ENCODE measurements around the gene ACTR1B.
"Not testable (repeated sequence)": the region's sequence is repeated elsewhere in the genome, so short reads cannot be mapped to it uniquely, and the experiment has no call there.

Gene ACTR1B

DNA sequence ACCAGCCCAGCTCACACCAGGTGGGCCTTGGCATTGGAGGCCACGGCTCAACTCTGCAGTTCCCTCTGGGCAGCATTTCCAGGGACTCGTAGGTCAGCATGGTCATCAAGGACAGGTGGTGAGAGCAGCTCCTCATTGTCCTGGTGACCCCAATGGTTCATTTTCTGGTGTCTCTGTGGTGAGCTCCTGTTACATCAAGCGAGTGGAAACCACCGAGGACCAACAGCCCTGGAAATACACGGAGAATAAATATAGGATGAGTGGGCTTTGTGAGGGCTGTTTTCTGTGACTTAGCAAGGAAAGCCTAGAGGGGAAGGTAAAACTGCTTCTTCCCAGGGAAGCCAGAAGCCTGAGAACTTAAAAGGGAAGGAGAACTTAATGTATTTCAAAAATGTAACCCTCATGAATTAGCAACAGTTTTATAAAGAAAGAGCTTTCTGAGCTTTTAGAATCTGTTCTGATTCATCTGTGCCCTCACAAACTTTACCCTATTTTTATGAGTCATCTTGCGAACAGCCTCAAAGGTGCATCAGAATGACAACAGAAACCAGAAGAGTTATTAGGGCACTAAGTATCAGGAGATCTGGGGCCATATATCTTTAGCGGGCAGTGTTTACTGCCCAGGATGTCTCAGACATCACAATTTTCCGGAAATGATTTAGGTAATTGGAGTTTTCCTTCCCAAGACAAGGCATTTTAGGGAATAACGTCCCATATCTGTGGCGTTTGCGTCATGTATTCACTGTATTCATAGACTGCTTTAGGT is 24.4 kb upstream of the ACTR1B start:
- DNase-seq, result no peak

DNA sequence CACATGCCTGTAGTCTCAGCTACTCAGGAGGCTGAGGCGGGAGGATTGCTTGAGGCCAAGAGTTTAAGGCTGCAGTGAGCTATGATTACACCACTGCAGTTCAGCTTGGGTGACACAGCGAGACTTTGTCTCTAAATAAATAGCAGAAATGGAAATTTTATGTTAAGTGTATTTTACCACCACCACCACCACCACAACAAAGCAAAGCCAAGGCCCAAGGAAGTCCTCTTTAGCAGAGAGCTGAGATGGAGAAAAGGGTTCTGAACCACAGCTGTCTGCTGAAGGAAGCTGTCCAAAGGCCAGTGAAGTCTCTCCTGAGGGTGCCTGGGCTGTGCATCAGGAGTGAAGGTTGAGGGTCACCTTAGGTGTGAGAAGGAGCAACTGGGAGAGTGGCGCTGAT is 23.4 kb upstream of the ACTR1B start:
- not testable (repeated sequence) for DNase-seq

DNA sequence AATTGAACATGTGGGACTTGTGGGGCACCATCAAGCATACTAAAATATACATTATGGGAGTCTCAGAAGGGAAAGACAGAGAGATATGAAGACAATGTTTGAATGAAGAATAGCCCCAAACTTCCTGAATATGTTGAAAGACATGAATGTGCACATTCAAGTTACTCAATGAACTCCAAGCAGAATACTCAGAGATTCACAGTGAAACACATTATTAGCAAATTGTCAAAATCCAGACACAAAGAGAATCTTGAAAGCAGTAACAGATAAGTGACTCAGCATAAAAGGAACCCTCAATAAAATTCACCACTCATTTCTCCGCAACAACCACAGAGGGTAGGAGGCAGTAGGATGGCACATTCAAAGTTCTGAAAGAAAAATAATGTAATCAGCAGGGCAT is 14.5 kb upstream of the ACTR1B start:
- DNase-seq, result no peak

DNA sequence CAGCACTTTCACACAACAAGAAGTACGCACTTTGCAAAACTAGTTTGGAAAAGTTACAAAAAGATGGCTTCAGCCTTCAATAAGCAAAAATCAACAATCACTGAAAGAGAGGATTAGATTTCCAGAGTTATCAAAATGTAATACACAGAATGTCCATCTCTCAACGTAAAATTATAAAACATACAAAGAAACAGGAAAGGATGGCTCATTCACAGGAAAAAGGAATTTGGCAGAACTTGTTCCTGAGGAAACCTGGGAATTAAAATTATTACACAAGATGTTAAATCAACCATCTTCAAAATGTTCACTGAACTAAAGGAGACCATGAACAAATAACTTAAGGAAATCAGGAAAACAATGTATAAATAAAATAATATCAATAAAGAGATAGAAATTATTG is 13.6 kb upstream of the ACTR1B start:
- no peak for DNase-seq

DNA sequence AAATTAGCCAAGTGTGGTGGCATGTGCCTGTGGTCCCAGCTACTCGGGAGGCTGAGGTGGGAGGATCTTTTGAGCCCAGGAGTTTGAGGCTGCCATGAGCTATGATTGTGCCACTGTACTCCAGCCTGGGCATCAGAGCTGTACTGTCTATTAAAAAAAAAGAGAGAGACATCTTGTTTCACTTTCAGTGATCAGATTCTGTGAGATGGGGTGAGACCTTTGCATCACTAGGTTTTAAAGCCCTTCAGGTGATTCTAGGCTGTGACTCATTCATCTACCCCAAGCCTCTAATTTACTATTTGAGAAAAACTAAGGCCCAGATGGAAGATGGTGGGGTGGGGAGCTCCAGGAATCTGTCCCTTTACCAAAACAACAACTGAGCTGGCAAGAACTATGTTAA is 12.8 kb upstream of the ACTR1B start:
- no peak for DNase-seq

DNA sequence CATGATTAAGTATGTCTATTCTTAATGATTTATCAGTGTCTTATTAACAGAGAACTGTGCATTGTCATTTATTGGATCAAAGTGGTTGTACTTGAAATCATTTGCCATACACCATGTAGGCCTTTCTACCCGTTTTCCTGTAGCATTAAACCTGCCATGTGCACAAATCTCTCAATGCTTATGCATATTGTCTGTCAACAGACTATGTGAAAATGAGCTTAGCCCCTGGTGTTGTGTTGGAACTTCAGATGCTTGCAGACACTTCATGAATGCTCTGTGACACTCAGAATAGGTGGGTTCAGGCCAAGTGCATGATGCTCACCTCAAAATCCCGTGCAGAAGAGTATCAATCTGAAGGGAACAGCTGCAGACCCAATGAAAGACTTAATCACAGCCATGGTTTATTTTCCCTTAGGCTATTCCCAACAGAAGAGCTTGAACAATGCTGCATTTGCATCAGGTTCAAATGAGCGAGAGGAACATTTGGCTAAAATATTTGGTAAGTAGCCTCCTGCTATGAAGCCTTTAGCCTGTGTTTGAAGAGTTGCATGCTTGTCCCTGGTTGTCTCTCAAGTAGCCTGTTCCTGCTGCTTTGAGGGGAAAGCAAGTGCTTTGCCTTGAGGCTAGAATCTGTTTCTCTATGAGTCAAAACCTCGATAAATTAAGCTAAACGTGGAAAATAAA is 11.7 kb upstream of the ACTR1B start:
- DNase-seq, result no peak

DNA sequence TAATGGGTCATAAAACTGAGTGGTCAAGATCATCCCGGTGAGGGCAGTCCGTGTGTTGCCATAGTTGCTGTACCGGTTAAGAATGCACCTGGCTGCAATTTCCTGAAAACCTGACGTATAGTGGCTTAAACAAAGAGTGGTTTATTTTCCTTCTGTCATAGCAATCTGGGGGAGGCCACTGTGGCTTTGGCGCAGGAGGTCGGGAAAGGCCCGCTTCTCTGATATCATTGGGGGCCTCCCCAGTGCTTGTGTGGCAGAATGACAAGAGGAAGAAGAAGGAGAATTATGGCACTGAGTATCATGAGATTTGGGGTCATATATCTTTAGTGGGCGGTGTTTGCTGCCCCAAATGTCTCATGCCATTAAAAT is 10.1 kb upstream of the ACTR1B start:
- no peak for DNase-seq

DNA sequence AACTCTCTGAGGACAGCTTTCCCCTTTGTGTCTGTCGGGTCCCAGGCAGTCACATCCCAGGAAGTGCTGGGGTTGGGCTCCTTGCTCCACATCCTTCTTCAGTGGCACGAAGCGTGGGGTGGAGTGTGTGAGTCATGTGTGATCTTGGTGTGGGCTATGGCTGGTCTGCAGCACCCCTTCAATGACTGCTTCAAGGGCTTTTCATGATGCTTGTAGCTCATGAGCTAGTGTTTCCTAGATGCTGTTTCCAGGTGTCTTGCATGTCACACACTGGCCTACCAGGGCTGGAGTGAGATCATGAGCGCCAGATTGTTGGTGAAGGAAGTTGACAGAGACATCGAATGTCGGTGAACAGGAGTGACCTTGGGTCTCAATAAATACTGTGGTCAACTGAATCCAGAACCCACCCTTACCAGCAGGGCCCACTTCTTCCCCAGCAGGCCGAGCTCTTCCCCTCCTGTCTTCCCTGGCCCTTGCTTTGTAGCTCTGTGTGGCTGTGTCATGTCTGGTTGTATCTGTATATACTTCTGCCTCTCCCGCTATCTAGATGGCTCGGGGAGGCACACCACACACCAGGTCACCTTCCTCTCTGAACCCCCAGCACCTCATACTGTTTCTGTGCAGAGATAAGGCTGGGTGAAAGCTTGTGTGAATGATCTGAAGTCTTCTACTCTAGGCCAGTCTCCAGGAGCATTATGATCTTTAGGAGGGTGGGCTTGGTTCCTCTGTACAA is 9.5 kb upstream of the ACTR1B start:
- DNase-seq, result no peak

DNA sequence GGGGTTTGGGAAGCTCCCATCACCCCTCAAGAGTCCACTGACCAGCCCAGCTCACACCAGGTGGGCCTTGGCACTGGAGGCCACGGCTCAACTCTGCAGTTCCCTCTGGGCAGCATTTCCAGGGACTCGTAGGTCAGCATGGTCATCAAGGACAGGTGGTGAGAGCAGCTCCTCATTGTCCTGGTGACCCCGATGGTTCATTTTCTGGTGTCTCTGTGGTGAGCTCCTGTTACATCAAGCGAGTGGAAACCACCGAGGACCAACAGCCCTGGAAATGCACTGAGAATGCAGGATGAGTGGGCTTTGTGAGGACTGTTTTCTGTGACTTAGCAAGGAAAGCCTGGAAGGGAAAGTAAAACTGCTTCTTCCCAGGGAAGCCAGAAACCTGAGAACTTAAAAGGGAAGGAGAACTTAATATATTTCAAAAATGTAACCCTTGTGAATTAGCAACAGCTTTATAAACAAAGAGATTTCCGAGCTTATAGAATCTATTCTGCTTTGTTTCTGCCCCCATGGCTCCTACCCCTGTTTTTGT is 8.8 kb upstream of the ACTR1B start:
- DNase-seq, result not testable (repeated sequence)

DNA sequence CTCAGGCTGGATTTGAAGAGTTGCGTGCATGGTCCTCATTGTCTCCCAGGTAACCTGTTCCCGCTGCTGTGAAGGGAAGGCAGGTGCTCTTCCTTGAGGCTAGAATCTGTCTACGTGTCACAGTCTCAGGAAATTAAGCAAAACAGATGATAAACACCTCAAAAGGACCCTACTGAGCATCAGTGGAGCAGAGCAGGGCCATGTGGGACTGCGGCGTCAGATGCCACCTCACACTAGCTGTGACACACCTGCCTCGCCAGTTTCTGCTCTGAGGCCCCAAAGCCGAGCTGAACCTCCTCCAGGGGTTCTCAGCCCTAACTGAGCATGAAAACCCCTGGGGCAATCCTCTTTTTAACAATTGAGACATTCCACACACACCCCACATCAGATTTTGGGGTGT is 7.7 kb upstream of the ACTR1B start:
- DNase-seq, result no peak

DNA sequence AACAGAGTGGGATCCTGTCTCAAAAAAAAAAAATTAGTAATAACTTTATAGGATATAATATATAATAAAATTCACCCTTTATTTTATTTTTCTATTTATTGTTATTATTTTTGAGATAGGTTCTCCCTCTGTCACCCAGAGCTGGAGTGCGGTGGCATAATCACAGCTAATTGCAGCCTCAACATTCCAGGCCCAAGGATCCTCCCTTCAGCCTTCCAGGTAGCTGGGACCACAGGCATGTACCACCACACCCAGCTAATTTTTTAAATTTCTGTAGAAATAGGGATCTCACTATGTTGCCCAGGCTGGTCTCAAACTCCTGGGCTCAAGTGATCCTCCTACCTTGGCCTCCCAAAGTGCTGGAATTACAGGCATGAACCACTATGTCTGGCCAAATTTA is 6.6 kb upstream of the ACTR1B start:
- no peak for DNase-seq

DNA sequence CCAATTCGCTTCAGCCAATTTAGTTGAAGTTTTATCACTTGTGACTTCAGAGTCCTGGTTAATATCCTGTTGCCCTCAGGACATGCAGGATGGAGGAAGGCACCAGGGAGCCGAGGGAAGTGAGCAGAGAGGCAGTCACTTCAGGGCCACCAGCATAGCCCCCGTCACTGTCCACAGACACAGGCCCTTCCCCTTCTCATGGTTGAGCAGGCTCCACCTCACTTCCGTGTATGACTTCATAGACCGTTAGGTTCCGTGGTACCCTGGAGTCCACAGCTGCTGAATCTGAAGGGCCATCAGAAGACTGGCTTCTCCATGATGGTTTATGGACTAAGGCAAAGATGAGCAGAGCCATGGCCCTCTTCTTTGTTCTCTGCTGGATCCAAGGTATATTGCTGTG is 5.6 kb upstream of the ACTR1B start, which contains the start of gene C2orf92:
Gene C2orf92, plus strand, starts transcription at position 266 of the 400 bp plus-strand sequence. Its CDS starts 76 bp downstream, at position 342.
- no peak for DNase-seq

DNA sequence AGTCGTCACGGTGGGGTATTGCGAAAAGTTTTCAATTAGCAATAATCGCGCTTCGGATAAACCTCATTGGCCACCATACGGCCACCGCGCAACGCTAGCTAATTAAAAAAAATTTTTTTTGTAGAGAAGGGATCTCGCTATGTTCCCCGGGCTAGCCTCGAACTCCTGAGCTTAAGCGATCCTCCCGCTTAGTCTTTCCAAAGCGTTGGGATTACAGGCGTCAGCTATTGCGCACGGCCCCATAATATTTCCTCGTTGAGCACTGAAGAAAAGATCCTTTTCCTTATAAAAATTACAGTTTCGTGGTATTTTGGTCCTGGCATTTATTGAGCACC is 759 bp upstream of the ACTR1B start:
- DNase-seq, result no peak

DNA sequence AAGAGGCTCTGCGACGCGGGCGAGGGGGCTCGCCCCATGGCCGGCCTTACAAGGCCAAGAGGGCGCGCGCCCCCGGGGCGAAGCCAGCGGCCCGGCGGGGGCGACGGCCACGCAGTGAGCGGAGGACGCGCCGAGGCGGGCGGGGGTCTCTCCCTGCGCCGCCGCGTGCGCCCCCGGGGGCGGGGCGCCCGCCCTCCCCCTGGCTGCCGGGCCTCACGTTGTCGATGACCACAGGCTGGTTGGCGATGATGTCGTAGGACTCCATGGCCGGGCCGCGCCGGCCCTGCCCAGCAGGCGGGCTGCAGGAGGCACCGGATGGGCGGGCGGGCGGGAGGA is 250 bp downstream of the ACTR1B start:
- no peak for DNase-seq

DNA sequence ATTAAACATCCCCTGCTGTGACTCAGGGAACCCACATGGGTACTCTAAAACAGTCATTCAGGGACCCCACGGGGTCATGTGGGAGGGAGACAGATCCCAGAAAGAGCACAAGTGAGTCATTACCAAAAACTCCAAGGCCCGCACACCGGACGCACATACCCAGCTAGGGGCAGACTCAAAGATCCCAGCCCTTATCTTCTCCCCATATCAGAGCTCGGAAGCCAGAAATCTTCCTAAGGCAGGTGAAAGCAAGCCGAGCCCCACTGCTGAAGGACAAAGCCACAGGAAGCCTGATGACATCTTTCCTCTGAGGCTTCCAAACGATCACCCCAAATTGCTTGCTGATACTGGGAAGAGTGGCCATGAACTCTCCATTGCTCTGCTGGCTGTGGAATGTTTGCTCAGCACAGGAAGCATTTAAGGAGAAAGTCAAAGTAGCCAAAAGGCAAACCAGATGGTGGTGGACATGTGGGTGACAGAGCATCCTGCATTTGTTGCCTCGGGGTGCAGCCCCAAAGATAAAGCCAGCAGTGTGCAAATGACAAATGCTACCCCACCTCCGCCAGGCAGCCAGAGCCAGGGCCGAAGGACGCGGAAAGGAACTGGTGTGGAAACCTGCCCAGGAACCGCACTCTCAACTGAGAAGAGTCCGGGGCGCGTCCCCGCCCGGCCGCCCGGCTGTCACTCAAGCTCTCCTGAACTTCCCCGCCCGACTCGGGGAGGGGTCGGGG is 784 bp downstream of the ACTR1B start:
- peak; percentile 61 for DNase-seq

DNA sequence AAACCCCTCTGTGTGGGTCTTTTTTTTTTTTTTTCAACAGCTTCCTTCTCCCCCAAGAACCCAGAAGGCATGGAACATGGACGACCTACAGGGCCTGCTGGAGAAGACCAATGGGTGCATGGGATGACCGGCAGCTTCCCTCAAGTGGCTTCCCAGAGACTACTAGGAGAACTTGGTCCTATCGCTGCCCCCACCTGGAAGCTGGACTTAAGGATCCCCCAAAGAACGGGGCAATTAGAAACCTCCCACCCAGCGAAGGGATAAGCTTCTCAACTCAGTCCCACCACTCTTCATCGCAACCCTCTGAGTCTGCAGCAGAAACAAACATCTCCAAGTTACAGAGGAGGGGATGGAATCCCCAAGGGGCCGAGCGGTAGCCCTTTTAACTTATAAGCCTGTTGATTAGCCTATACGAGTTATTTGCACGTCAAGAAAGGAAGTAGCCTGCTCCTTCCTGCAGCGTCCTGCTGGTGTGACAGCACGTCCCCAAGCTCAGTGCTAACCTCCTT is 1.4 kb downstream of the ACTR1B start:
- no peak for DNase-seq

DNA sequence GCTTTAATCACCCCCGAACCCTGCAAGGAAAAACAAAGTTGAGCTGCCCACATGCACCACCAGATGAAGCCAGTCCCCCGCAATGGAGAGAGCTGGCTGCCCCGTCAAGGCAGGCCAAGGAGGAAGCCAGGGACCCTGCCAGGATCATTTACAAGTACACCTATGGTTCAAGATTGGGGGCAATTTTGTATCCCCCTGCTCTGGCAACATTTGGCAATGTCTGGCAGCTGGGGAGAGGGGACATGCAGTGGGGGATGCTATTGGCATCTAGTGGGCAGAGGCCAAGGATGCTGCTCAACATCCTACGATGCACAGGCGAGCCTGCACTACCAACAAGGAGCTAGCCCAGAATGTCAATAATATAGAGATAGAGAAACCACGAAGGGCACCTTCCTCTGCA is 1.9 kb downstream of the ACTR1B start:
- no peak for DNase-seq

DNA sequence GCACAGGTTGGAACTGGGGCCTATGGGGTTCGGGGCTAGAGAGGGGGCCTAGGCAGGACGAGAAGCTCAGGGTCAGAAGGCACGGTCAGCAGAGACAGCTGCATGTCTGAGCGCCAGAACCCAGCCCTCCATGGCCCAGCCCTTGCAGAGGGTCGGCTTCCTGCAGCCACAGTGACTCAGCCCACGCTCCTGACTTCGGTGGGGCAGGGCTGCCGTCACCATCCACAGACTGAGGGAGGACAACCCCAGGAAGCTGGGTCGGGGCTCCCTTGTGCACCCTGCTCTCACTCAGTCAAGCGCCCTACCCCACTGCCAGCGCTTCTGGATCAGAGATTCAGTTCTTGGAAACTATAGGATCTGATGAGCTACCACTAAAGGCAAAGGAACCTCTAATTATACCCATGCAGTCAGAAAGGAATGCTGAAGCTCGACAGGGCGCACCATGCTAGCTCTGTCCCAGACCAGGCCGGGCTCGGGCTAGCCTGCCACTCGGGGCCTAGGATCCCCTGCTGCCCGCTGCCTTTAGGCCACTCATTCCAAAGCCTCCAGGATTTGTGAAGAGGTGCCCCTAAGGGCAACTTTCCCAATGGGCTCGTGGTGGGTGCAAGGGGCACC is 3.0 kb downstream of the ACTR1B start:
- DNase-seq, result no peak

DNA sequence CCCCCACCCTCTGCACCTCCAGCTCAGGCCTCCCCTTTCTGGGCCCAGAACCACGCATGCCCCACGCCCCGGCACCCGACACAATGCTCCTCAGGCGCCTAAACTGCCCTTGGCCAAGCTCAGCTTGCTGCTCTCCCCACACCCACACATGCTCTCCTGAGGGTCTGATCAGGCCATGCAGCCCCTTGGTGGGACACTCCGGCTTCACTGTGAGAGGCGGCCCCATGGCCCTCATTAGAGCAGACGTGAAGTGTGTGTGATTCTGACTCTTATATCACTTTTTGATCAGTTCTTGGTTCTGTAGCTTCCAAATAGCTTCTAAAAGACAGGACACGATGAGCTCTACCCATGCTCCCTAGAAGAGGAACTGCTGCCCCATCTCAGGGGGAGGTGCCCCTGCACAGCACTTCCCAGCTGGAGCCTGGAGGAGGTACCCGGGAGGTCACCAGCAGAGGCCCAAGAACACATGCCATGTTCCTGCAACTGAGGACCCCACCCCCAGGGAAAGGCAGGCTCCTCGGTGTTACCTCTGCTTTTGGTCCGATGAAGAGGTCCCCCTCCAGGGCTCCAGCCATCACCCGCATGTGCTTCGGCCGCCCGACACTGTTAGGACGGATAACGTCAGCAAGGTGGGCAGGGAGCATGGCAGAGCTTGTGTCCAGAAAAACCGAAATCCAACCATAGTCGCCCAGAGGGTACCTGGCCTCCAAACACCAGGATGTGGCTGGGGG is 3.6 kb downstream of the ACTR1B start:
- no peak for DNase-seq

DNA sequence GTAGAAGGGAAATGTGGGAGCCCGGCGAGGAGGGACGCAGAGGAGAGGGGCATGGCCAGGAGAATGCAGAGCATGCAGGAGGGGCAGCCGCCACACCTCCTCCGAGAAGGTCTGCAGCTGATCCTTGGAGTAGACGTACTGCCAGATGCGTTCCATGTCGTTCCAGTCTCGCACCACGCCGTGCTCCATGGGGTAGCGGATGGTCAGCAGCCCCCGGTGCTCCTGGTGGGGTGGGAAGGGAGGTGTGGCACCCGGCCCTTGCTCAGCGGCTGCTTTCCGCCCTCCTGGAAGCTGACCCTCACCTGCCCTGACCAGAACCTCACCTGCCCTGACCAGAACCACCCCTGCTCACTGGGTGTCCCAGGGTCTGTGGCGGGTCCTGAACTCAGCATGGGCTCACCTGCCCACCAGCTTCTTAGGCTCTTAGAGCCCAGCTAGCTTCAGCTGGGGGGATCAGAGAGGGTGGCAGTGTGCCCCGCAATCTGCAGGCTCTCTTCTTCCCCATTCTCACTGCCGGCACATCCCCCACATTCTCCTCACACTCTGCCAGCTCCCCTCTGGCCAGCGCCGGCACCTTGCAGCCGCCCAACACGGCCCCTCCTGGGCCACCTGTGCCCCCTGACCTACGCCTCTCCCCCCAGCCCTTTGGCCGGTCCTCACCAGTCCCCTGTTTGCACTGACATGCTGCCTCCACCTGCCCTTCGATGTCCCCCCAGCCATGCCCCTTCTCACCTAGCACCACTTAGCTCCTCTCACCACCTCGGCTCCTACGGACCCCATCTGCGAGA is 4.4 kb downstream of the ACTR1B start:
- no peak for DNase-seq

DNA sequence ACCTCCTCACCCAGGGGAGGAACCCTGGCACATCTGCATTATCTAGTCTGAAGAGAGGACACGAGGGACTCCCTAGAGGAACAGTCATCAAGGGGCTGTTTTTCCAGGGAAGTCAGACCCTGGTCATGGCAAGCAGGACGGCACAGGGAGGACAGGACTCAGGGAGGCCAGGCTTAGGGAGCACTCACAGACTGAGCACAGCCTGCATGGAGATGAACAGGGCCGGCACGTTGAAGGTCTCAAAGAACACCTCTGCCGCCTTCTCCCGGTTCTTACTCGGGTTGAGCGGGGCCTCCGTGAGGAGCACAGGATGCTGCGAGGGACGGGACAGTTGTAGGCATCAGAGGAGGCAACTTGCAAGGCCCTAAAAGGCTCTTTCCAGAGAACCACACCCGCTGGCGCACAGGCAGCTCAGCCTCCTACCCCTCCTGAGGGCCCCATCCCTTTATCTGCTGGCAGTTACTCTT is 5.1 kb downstream of the ACTR1B start:
- DNase-seq, result no peak

All from effector CD4-positive, alpha-beta T cell (primary cell).